ENCODE results near the gene LGALS12.

Gene LGALS12, protein sequence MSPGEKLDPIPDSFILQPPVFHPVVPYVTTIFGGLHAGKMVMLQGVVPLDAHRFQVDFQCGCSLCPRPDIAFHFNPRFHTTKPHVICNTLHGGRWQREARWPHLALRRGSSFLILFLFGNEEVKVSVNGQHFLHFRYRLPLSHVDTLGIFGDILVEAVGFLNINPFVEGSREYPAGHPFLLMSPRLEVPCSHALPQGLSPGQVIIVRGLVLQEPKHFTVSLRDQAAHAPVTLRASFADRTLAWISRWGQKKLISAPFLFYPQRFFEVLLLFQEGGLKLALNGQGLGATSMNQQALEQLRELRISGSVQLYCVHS

DNA sequence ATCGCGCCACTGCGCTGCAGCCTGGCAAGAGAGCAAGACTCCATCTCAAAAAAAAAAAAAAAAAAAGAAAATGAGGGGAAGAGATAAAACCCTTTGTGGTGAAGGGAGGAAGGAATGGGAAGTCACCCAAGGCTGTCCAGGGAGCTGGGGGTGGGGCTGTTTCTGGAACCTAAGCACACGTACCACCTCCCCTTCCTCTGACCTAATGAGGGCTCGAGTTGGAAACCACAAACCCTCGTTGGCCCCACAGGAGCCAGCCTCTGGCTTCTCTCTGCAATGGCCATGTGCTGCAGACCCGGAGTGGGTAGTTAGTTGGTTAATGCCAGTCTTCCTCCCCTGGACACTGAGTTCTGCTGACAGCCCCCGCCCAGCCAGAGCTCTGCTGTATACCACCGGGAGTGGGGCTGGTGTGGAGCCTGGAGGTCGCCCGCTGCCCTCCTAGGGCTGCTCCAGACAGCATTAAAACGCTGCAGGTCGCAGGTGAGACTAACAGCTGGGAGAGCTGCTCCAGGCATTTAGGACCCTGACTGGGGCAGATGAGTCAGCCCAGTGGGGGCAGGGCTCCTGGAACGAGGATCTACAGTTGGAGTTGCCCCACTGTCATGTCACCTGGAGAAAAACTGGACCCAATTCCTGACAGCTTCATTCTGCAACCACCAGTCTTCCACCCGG, at the start of gene LGALS12:
LGALS12 (plus strand) TSS at position 228 of the 672 bp plus-strand sequence; CDS start at position 603, 375 bp downstream.
- DNase-seq (ENCODE audit: low spot score): no peak

DNA sequence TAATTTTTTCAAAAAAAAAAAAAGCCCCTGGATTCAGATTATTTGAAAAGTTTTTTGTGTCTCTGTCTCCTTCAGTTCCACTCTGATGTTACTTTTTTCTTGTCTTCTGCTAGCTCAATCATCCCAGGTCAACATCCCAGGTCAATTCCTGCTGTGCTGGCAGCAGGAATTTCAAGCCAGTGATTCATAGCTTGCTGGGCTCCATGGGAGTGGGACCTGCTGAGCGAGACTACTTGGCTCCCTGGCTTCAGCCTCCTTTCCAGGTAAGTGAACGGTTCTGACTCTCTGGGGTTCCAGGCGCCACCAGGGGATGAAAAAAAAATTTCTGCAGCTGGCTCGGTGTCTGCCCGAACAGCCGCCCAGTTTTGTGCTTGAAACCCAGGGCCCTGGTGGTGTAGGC, 46.3 kb upstream of the LGALS12 start:
- DNase-seq (ENCODE audit: low spot score): no peak

DNA sequence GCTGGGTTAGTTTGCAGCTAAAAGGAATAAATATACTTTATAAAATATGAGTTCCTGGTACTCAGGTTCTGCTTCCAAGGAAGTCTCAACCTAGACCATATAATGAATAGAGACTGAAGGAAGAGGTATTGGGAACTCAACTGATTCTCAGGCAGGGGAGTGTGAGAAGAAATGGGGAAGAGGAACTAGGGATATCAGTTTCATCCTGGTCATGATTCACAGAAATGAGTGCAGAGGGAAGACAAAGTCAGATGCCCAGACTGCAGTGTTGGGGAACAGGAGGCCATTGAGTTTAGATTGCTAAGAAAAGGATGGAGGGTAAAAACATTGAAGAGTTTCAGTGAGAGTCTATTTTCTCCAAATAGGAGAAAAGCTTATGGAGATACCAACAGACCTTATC, 43.7 kb upstream of the LGALS12 start:
- peak; percentile 38 for DNase-seq (ENCODE audit: low spot score)

DNA sequence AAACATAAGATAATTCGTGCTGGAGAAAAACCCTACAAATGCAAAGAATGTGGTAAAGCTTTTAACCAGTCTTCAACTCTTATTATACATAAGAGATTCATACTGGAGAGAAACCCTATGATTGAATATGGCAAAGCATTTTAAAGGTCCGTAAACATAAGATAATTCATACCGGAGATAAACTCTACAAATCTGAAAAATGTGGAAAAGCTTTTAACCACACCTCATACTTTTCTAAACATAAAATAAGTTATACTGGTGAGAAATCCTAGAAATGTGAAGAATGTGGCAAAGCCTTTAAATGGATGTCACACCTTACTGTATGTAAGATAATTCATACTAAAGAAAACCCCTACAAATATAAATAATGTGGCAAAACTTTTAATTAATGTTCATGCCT, 35.6 kb upstream of the LGALS12 start:
- no peak for DNase-seq (ENCODE audit: low spot score)

DNA sequence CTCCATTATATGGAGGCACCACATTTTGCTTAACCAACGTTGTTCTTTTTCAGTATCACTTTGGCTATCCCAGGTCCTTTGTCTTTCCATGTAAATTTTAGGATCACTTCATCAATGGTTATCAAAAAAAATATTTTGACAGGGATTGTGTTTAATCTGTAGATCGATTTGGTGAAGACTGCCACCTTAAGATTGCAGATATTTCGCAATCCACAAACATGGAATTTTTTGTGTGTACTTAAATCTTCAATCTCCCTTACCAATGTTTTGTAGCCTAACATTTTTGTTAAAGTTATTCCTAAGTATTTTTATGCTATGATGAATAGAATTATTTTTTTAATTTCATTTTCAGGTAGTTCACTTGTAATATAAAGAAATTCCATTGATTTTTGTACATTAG, 33.5 kb upstream of the LGALS12 start:
- no peak for DNase-seq (ENCODE audit: low spot score)

DNA sequence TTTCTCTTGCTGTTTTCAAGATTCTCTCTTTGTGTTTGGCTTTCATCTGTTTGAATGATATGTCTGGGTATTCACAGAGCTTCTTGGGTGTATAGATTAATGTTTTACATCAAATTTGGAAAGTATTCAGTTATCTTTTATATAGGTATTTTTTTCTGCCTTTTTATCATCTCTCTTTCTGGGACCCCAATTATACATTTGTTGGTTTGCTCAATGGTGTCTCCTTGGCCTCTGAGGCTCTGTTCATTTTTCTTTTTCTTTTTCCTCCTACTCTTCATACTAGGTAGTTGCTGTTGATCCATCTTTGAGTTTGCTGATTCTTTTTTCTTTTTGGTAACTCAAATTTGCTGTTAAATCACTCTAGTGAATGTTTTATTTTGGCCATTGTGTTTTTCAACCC, 29.3 kb upstream of the LGALS12 start:
- no peak for DNase-seq (ENCODE audit: low spot score)

DNA sequence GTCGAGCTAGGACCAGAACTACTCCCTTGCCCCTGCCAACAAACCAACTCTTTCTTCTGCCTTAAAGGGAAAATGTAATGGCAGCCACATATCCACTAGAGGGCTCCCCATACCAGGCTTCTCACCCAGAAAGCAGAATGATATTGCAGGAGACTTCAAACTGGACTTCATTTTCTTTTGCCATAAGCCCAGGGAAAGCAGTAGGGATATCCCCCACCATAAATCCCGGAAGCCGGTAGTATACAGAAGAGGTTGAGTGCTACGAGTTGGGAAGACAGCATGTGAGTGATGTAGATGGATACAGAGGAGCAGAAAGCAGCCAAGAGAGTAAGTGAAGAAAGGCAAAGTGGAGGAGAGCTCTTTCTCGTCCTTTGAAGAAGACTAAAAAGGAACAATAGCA, 27.0 kb upstream of the LGALS12 start:
- peak; percentile 86 for DNase-seq (ENCODE audit: low spot score)

DNA sequence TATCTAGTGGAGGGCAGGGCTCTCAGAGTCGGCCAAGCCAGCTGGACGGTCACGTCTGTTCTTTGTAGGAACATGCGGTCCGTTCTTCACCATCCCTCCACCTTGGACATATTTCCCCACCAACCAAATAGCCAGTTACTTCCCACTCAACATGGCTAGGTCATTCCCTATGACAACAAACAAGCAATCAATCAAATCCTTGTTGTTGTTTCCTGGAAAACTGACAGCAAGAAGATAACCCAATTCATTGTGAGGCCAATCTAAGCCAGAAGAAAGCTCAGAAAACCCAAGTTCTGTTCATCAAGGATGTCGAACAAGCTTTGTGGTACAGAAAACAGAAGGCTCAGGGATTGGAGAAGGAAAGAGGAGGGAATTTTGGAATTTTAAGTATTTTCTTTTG, 25.8 kb upstream of the LGALS12 start:
- DNase-seq (ENCODE audit: low spot score): no peak

DNA sequence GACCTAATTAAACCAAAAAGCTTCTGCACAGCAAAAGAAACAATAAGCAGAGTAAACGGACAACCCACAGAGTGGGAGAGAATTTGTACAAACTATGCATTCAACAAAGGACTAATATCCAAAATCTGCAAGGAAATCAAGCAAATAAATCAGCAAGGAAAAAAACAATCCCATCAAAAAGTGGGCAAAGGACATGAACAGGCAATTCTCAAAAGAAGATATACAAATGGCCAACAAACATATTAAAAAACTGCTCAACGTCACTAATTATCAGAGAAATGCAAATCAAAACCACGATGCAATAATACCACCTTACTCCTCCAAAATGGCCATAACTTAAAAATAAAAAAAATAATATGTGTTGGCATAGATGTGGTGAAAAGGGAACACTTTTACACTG, 20.1 kb upstream of the LGALS12 start:
- no peak for DNase-seq (ENCODE audit: low spot score)

DNA sequence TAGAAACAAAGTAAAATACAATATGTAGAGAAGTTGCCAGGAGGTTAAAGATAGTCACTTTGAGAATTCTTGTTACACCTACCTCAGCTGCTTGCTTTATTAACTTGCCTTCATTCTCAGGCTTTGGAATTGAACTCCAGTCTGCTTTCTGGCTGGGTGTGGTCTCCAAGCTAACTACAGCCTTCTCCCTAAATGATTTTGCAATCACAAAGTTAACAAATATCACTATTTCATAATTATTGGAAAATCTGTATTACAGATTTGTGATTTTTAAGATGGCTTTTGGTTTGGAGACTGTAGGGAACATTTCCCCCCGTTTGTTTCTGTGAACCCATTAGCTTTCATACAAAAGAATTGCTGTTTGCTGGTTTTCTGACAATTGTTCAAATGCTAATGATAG, 17.1 kb upstream of the LGALS12 start:
- DNase-seq (ENCODE audit: low spot score): no peak

DNA sequence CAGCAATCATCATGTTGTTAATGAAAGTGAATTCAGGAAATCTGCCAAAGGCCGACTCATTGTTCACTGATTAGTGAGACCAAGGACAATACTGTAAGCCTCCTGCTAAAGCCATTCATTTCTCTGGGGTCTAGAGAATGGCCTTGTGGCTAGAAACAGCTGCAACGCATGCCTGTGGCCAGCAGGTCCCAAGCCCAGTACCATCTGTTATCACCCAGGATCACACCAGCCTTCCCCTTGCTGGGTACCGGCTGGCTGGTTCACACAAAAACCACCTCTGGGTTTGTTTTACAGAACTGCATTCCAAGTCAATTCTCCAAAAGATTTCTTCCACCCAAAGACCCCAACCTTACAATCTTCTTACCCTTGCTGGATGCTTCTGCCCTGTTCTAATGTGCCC, 16.0 kb upstream of the LGALS12 start:
- no peak for DNase-seq (ENCODE audit: low spot score)

DNA sequence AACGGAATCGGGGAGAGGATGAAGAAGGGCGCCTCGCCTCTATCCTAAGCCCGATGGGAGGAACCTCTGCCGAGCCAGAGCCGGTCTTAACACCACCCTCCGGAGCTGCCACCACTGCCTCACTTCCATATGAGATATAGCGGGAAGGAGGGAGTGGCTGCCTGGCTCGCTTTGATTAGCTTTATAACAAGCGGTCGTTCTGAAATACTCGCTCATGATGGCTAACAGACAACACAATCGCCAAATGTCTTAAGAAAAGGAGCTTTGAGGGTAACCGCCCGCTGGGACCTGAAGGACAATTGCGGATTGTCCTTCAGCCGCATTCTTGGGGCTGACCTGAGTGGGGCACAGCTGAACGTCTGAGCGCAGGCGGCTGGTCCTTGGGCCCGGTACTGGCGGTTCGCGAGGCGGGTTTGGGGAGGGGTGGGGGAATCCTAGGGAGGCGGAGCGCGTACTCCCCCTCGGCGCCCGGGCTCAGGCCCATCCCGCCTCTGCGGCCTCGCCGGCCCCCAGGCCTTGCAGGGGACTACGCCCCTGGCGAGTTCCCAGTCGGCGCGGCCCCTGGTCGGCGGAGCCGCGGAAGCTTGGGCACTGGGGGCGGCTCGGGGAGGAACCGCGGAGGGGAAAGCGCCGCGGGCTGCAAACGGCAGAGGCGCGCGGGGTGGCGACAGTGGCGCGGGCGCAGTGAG, 15.2 kb upstream of the LGALS12 start, which contains the start of gene PLAAT5:
PLAAT5 (minus strand) TSS at position 617 of the 689 bp plus-strand sequence; CDS start at position 484, 133 bp downstream.
- no peak for DNase-seq (ENCODE audit: low spot score)

DNA sequence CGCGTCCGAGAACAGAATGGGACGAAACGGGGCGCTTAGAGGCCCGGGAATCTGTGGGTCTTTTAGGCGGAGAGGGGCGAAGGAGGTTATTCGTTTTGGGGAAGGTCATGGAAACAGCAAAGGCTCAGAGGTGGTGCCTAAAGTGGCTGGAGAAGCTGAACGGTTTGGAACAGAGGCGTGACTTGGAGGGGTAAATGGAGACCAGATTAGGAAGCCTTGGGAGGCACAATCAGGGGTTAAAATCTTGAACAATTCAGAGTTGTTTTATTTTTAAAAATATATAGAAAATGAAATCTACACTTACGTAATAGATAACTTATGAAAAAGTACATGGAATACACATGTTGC, 14.7 kb upstream of the LGALS12 start:
- DNase-seq (ENCODE audit: low spot score): no peak

DNA sequence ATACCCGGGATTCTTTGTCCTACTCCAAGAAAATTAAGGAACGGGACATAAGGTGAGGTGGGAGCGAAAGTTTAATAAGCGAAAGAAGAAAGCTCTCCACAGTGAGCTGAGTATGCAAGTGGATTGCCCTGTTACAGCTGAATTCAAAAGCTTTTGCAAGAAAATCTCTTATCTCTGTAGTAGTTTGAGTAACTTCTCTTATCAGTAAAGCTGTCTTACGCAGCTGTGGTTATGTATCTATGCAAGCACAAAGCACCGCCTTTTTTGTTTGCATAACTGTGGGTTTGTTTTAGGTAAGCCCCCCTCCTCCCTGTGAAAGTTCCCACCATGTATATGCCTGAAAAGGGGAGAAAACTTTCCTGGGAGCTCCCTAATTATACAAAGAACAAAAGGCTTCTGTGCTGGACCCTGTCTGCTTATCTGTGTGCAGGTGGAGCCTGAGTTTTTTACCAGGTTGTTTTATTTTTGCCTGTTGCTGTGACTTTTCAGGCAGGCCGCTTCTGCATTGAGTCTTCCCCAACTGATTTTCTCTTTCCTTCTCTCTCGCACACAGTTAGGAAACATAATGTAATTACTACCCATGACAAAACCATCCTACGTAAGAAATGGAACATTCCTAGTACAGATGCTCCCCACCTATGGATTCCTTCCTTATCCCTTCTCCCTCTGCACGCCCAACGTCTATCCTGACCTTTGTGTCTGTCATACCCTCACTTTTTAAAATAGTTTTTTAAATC, 14.1 kb upstream of the LGALS12 start:
- DNase-seq (ENCODE audit: low spot score): no peak

DNA sequence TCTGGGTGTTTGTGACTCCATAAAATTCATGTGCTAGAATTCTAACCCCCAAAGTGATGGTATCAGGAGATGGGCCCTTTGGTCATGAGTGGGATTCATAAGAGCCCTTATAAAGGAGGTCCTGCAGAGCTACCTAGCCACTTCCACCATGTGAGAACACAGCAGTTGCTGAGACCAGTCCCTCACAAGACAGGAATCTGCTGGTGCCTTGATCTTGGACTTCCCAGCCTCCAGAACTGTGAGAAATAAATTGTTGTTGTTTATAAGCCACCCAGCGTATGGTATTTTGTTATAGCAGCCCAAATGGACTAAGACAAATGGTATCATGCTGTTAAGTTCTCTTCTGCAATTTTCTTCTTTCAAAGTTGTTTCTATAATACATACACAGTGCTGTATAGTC, 13.4 kb upstream of the LGALS12 start:
- DNase-seq (ENCODE audit: low spot score): no peak

DNA sequence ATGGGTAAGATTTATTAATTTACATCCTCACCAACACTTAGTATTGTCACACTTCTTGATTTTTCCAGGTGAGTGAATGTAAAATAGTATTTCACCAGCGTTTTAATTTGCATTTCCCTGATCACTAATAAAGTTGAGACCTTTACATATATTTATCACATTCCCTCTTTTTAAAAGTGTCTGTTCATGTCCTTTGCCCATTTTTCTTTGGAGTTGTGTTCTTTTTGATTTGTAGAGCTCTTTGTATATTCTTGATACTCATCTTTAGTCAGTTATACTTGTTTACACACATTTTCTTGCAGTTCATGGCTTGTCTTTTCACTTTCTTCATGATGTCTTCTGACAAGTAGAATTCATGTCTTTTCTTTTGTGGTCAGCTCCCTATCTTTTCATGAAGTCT, 12.8 kb upstream of the LGALS12 start:
- DNase-seq (ENCODE audit: low spot score): no peak

DNA sequence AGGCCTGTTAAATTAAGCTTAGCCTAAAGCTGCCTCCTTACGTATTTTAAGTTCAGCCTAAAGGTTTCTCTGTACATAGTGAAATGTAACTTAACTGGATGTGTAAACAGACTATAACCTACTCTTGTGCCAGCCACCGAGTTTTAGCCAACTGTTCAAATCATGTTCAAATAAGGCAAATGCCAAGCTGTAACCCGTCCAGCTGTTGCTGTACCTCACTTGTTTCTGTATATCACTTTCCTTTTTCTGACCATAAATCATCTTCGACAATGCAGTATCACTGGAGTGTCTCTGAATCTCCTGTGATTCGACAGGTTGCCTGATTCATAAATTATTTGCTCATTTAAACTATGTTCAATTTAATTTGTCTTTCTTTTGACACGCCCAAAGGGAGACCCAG, 10.9 kb upstream of the LGALS12 start:
- no peak for DNase-seq (ENCODE audit: low spot score)

DNA sequence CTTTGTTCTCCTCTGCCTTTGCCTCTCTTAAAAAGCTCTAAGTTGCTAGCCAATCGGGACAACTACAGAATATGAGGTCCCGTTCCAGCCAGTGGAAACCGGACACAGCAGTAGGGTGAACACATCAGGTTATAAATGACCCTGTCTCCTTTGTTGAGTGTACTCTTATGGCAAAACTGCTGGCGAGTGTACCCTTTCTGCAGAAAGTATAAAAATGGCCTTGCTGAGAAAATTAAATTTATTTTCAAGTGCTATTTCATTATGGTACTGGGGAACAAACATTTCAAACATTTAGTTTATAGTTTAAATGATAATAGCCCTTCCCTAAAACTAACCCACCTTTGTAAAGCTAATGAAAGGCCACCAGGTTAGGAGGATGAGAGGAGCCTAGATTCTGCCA, 6.0 kb upstream of the LGALS12 start:
- DNase-seq (ENCODE audit: low spot score): no peak

DNA sequence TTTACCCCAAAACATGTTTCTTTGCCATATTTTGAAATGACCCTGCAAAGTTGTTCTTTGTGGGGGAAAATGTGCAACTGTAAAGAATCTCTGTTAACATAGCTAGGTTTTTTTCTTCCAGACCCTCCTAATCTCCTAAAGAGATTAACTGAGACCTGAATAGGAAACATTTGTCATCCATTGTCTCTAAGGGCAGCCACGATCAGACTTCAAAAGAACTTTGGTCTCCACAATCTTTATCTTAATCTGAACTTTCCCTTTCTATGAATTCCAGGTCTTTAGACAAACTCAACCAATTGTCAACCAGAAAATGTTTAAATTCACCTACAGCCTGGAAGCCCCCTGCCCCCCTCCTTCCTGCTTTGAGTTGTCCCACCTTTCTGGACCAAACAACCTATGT, 4.6 kb upstream of the LGALS12 start:
- DNase-seq (ENCODE audit: low spot score): no peak

DNA sequence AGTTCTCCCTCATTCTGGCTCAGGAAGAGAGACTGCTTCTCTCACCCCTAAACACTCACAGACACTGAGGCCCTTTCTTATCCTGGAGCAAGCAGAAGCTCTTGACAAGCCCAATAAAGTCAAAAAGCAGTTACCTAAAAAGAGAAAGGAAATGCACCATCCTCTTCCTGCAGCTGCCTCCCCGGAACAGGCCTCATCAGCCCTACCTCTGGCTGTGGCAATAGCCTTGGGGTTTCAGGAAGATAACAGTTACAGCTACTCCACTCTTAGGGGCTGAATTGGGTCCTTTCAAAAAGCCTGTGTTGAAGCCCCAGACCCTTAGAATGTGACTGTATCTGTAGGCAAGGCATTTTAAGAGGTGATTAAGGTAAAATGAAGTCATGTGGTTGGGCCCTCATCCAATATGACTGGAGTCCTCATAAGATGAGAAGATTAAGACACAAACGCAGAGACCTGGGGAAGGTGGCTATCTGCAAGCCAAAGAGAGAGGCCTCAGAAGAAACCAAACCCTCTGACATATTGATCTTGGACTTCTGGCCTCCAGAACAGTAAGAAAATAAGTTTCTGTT, 3.5 kb upstream of the LGALS12 start:
- no peak for DNase-seq (ENCODE audit: low spot score)

DNA sequence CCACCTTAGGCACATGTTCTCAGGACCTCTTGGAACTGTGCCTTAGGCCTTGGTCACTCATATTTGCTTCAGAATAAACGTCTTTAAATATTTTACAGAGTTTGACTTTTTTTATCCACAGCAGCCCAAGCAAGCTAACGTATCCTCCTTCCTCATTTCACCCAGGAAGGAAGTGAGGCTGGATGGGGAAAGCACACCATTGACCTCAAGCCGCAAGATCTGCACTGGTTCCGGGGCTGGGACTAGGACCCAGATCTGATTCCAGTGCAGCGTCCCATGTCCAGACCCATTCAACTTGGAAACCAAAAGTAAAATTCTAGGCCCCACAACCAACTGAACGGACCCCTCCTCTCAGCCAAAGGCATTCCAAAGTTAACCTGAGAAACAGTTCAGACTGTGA, 2.4 kb upstream of the LGALS12 start:
- DNase-seq (ENCODE audit: low spot score): no peak

DNA sequence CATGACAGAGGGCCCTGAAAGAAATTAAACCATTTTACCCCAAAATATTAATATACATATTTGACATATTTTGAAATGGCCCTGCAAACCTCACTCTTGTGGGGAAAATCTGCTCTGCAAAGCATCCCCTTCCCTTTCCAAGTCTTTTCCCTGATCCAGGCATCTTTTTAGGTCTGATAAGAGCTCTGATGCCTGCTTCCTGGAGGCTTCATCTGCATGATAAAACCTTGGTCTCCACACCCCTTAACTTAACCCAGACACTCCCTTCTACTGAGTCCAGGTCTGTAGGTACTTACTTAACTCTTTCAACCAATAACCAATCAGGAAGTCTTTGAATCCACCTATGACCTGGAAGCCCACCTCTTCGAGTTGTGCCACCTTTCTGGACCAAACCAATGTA, 1.8 kb upstream of the LGALS12 start:
- no peak for DNase-seq (ENCODE audit: low spot score)
